Osteocyte (in vitro differentiated cells): ENCODE measurements around the gene GADD45B. TPM values are rescaled to one million over a fixed set of nuclear protein-coding genes. Genes with fewer than 3 reads are reported as not detected.

Source experiments
- DNase-seq: peaks from one replicate; pipeline ENCODE4 v3.0.0; 2021; ENCODE audit warnings: mixed read lengths; ENCODE audit not compliant: unreplicated experiment; ENCODE audit errors: extremely low spot score
- H3K27ac Mint-ChIP-seq: one replicate; pipeline ENCODE4 v1.8.0; 2021; ENCODE audit warnings: mild to moderate bottlenecking, mixed read lengths; ENCODE audit not compliant: unreplicated experiment
- H3K27me3 Mint-ChIP-seq: one replicate; pipeline ENCODE4 v1.8.0; 2021; ENCODE audit warnings: mixed read lengths; ENCODE audit not compliant: unreplicated experiment
- H3K36me3 Mint-ChIP-seq: one replicate; pipeline ENCODE4 v1.8.0; 2021; ENCODE audit warnings: mixed read lengths; ENCODE audit not compliant: unreplicated experiment
- H3K4me1 Mint-ChIP-seq: one replicate; pipeline ENCODE4 v1.8.0; 2021; ENCODE audit warnings: mixed read lengths; ENCODE audit not compliant: unreplicated experiment
- H3K4me3 Mint-ChIP-seq: one replicate; pipeline ENCODE4 v1.8.0; 2021; ENCODE audit warnings: mild to moderate bottlenecking, moderate library complexity, mixed read lengths; ENCODE audit not compliant: unreplicated experiment
- H3K9me3 Mint-ChIP-seq: one replicate; pipeline ENCODE4 v1.8.0; 2021; ENCODE audit warnings: mixed read lengths; ENCODE audit not compliant: unreplicated experiment
- total RNA-seq: library from RNA; stranded (reverse); gene quantifications from 2 replicates; pipeline ENCODE4 v1.2.1, GENCODE V29; 2021
- TF ChIP-seq, protein P1 (sequence below): fragments of 200-600 bp; sonication (generic); IDR thresholded peaks from 2 replicates; pipeline ENCODE4 v1.5.0; 2021; ENCODE audit warnings: antibody characterized with exemption, mild to moderate bottlenecking, moderate library complexity

Gene GADD45B
- total RNA-seq, 1 donor from 2014 or later: 165 TPM

DNA sequence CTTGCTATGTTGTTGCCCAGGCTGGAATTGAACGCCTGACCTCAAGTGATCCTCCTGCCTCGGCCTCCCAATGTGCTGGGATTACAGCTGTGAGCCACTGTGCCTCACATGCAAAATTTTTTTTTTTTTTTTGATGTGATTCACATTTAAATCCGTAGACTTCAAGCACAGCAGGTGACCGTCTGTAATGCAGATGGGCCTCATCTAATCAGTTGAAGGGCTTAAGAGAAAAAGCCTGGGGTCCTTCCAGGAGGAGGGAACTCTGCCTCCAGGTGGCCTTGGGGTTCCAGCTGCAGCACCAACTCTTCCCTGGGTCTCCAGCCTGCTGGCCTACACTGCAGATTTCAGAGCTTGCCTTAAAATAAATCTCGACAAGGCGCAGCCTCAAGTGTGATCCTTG lies 43.6 kb downstream of the GADD45B start:
- no peaks in the 10 kb centered on the region for H3K27me3 Mint-ChIP-seq

DNA sequence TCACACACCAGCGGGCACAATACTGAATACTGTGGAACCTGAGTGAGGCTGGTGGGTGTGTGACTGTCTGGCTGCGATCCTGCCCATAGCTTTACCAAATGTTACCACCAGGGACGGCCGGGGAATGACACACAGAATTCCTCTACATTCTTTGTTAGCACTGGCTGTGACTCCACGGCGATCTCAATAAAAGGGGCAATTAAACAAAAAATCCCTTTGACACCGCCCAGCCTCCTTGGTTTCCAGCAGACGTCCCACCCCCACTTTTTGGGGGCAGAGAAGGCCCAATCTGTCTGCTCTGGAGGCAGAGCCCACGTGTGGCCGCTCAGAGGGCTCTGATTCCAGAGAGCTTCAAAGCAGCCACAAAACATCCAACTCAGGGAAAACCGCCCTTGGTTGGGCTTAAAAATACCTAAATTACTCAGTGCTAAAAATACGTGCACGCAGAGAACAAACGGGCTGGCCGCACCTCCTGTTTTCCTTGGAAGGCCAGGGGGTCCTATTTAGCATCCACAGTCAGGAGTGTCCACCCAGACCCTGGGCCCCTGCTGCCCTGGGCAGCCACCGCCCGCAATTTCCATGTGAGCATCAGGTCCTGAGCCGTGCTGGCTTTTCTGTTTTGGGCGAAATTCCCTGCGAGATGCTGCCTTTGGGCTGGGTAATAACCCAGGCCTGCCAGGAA lies 47.8 kb downstream of the GADD45B start:
- DNase-seq: no peak
- H3K9me3 Mint-ChIP-seq: no peaks in the 10 kb centered on the region
- no peak overlapping the region for H3K4me3 Mint-ChIP-seq
- H3K27me3 Mint-ChIP-seq: no peaks in the 10 kb centered on the region
- peak overlapping the region; percentile 94 for H3K27ac Mint-ChIP-seq
- H3K4me1 Mint-ChIP-seq: peaks cover 55% of the 10 kb centered on the region
- no peaks in the 10 kb centered on the region for H3K36me3 Mint-ChIP-seq
- TF ChIP-seq, protein P1, sequence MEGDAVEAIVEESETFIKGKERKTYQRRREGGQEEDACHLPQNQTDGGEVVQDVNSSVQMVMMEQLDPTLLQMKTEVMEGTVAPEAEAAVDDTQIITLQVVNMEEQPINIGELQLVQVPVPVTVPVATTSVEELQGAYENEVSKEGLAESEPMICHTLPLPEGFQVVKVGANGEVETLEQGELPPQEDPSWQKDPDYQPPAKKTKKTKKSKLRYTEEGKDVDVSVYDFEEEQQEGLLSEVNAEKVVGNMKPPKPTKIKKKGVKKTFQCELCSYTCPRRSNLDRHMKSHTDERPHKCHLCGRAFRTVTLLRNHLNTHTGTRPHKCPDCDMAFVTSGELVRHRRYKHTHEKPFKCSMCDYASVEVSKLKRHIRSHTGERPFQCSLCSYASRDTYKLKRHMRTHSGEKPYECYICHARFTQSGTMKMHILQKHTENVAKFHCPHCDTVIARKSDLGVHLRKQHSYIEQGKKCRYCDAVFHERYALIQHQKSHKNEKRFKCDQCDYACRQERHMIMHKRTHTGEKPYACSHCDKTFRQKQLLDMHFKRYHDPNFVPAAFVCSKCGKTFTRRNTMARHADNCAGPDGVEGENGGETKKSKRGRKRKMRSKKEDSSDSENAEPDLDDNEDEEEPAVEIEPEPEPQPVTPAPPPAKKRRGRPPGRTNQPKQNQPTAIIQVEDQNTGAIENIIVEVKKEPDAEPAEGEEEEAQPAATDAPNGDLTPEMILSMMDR: peak; percentile 57

More for the DNA sequence above, 43.6 kb downstream of the GADD45B start:
- no peak for DNase-seq
- Mint-ChIP-seq H3K36me3 (no peaks in the 10 kb centered on the region), H3K4me3 (no peak overlapping the region), H3K9me3 (no peaks in the 10 kb centered on the region), H3K27ac (no peak overlapping the region), H3K4me1 (peaks cover 41% of the 10 kb centered on the region)
- TF ChIP-seq, protein P1: no peak

DNA sequence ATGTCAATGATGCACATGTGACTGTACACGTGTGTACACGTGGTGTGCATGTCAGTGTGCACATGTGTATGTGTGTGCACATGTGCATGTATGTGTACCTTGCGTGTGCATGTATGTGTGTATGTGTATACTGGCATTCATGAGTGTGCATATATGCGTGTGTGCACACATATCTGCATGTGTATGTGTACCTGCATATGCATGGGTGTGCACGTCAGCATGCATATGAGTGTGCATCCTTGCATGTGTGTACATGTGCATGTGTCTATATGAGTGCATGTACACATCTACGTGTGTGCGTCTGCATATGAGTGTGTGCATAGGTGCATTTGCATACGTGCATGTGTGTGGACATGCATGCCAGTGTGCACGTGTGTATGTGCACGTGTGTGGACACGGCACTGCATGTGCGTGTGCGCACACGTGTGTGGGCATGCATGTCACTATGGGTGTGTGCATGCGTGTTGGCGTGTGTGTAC lies 48.5 kb downstream of the GADD45B start:
- Mint-ChIP-seq H3K4me1 (peaks cover 61% of the 10 kb centered on the region), H3K27me3 (no peaks in the 10 kb centered on the region), H3K27ac (peak overlapping the region; percentile 94), H3K4me3 (no peak overlapping the region), H3K9me3 (no peaks in the 10 kb centered on the region), H3K36me3 (no peaks in the 10 kb centered on the region)
- TF ChIP-seq, protein P1: no peak
- DNase-seq: no peak

DNA sequence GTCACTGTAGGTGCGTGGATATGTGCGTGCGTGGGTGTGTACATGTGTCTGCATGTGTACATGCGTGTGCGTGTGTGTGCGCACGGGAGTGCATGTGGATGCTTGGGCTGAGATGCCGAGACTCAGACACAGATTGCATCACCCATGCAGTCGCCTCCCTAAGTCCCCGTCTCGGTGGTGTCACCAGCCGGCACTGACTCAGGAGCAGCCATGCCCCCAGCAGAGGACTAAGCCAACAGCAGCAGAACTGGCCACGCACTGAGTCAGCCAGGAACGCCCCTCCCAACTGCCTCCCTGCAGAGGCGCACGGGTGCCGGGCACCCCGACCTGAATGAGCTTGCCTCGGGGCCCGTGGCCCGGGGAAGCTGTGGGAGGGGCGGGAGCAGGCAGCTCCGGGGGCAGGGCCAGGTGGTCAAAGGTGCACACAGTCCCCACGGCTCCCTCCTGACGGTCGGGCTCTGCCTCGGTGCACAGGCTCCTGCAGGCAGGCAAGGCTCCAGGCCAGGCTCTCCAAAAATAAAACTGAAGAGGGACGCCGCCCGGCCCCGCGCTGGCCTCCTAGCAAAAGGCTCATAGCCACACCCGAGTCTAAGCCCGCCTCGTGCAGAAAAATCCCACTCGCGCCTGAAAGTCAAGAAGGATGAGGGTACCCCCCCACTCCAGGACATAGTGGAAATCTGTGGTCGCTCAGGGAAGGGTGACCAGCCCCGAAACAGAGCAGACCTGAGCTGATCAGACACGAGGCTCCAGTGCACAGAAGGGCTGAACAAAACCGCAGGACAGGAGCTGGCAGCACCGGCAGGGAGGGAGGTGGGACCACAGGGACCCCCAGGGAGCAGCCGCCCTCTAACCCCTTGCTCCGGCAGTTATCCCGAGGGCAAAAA lies 49.2 kb downstream of the GADD45B start:
- peaks cover 67% of the 10 kb centered on the region for H3K4me1 Mint-ChIP-seq
- H3K9me3 Mint-ChIP-seq: no peaks in the 10 kb centered on the region
- DNase-seq: no peak
- no peaks in the 10 kb centered on the region for H3K27me3 Mint-ChIP-seq
- peak overlapping the region; percentile 94 for H3K27ac Mint-ChIP-seq
- TF ChIP-seq, protein P1: no peak
- no peaks in the 10 kb centered on the region for H3K36me3 Mint-ChIP-seq
- no peak overlapping the region for H3K4me3 Mint-ChIP-seq

DNA sequence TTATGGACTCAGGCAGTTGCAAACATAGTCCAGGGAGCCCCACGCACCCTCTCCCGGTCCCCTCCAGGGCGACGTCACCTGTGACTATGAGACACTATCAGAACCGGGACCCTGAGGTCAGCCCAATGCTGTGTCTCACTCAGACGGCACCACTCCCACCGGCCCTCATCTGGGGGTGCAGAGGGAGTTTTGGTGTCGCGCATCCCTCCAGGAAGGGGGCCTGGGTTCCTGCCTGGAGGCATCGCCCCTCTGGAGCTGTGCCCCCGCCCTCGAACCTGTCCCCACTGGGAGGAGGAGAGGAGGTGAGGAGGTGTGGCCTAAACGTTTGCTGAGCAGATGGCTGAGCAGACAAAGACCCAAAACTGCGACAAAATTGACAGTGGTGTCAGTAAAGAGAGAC lies 51.2 kb downstream of the GADD45B start:
- no peaks in the 10 kb centered on the region for H3K36me3 Mint-ChIP-seq
- peak overlapping the region; percentile 50 for H3K27ac Mint-ChIP-seq
- H3K9me3 Mint-ChIP-seq: no peaks in the 10 kb centered on the region
- TF ChIP-seq, protein P1: no peak
- no peak for DNase-seq
- H3K4me3 Mint-ChIP-seq: no peak overlapping the region
- no peaks in the 10 kb centered on the region for H3K27me3 Mint-ChIP-seq
- peaks cover 58% of the 10 kb centered on the region for H3K4me1 Mint-ChIP-seq
